NB4 (cell line): ENCODE data around the gene DPYD.

Experiments used
- DNase-seq: peaks from one replicate; pipeline ENCODE4 v3.0.0; 2010; ENCODE audit warnings: low read depth
- H3K4me3 ChIP-seq: one replicate; pipeline ENCODE4 v1.5.1; 2011; ENCODE audit warnings: mild to moderate bottlenecking, low read depth, low read length, moderate library complexity
- MYC ChIP-seq: IDR thresholded peaks from 2 replicates; pipeline ENCODE4 v1.6.1; 2011; ENCODE audit warnings: low read depth, low read length
- POLR2A ChIP-seq: IDR thresholded peaks from 2 replicates; pipeline ENCODE4 v1.6.1; 2011; ENCODE audit warnings: mild to moderate bottlenecking; ENCODE audit not compliant: insufficient read length; ENCODE audit errors: extremely low read depth
- TF ChIP-seq, protein P1 (sequence below): IDR thresholded peaks from 2 replicates; pipeline ENCODE4 v1.6.1; 2011; ENCODE audit warnings: low read depth, low read length
- TF ChIP-seq, protein P2 (sequence below): IDR thresholded peaks from one replicate; pipeline ENCODE4 v1.5.1; 2012; ENCODE audit warnings: low read depth, low read length

The DPYD gene

DNA sequence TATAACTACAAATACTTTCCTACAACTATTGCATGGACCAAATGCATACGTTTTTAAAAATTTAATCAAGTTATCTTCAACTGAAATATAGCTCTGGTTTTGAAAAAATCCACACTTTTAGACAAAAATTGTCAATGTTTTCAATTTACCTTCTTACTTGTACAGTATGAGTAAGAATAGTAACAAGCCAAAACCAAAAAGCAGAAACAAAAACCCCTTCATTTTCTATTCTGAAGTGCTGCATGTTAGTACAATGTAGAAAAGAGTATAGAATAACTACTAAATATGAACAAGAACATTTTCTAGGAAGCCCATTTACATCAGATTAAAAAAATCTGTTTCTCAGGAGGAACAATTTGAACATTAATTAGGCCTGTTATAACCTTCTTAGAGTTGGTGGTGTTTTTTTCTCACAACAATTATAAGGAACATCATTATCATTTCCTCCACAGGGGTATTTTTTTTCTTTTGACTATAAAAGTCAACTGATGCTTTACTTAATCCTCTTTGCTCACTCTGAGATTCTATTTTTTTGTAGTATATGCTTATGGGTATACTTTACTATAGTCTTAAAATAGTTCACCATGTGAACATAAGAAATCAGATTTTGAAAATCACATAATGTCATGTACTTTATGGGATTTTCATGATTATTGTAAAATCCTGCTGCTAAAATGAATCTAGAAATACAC is 723.9 kb downstream of the DPYD start:
- TF ChIP-seq MYC (no peak), POLR2A (no peak)
- no peak for DNase-seq
- H3K4me3 ChIP-seq = no peak overlapping the region

DNA sequence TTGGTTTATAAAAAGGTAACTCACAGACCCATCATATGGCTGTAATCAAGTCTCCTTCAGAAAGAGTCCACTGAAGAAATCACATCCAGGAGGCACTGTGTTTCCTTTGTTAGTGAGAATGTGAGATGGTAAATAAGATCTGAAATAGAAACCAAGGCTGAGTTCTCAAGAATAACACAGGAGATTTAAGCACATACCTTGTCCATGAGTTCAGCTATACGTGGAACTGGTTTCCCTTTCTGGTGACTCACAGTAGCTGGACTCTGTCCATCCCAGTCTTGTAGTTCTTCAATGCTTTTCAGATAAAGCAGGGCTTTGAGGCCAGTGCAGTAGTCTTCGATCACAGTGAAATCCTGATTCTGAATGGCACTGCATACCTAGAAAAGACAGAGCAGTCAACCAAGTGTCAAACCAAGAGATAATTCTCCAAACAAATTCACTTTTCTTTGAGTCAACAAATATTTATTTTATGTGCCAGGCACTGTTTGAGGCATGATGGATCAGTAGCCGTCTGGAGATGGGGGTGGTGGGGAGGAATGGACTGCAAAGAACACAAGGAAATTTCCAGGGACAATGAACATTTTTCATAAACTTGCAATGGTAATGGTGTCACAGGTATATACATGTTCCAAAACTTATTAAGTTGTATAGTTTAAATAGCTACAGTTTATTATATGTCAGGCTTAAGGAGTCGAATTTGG is 727.8 kb downstream of the DPYD start:
- TF ChIP-seq MYC = no peak
- TF ChIP-seq, protein P1, sequence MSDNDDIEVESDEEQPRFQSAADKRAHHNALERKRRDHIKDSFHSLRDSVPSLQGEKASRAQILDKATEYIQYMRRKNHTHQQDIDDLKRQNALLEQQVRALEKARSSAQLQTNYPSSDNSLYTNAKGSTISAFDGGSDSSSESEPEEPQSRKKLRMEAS = no peak
- TF ChIP-seq, protein P2, sequence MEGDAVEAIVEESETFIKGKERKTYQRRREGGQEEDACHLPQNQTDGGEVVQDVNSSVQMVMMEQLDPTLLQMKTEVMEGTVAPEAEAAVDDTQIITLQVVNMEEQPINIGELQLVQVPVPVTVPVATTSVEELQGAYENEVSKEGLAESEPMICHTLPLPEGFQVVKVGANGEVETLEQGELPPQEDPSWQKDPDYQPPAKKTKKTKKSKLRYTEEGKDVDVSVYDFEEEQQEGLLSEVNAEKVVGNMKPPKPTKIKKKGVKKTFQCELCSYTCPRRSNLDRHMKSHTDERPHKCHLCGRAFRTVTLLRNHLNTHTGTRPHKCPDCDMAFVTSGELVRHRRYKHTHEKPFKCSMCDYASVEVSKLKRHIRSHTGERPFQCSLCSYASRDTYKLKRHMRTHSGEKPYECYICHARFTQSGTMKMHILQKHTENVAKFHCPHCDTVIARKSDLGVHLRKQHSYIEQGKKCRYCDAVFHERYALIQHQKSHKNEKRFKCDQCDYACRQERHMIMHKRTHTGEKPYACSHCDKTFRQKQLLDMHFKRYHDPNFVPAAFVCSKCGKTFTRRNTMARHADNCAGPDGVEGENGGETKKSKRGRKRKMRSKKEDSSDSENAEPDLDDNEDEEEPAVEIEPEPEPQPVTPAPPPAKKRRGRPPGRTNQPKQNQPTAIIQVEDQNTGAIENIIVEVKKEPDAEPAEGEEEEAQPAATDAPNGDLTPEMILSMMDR = no peak
- TF ChIP-seq POLR2A = no peak
- H3K4me3 ChIP-seq = no peak overlapping the region
- DNase-seq = no peak

DNA sequence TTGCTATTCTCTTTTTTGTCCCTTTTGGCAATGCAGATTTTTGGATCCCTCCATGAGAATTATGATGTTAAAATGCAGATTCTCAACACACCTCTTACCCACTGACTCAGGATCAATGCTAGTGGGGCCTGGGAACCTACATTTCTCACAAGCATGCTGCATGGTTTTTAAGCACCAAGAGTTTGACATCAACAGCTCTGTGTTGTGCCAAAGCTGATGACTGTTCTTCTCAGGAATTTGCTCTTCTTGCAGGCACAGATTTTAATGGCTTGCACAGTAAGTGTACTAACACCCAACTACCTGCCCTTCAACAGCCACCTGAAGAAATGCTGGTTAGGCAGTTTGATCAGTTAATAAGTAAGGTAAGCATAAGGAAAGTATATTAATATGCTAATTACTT is 730.5 kb downstream of the DPYD start:
- no peak for DNase-seq
- TF ChIP-seq POLR2A = no peak
- TF ChIP-seq, protein P2 = no peak
- no peak for TF ChIP-seq MYC
- TF ChIP-seq, protein P1 = no peak
- no peak overlapping the region for H3K4me3 ChIP-seq

DNA sequence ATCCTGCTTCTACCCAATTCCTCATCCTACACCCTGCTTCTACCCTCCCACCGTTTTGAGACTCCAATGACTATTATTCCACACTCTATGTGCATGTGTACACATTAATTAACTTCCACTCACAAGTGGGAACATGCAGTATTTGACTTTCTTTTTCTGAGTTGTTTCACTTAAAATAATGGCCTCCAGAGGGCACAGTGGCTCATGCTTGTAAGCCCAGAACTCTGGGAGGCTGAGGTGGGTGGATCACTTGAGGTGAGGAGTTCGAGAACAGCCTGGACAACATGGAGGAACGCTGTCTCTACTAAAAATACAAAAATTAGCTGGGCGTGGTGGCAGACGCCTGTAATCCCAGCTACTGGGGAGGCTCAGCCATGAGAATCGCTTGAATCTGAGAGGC is 734.5 kb downstream of the DPYD start:
- TF ChIP-seq MYC = no peak
- TF ChIP-seq, protein P2 = peak; percentile 8
- no peak overlapping the region for H3K4me3 ChIP-seq
- peak; percentile 20 for DNase-seq

DNA sequence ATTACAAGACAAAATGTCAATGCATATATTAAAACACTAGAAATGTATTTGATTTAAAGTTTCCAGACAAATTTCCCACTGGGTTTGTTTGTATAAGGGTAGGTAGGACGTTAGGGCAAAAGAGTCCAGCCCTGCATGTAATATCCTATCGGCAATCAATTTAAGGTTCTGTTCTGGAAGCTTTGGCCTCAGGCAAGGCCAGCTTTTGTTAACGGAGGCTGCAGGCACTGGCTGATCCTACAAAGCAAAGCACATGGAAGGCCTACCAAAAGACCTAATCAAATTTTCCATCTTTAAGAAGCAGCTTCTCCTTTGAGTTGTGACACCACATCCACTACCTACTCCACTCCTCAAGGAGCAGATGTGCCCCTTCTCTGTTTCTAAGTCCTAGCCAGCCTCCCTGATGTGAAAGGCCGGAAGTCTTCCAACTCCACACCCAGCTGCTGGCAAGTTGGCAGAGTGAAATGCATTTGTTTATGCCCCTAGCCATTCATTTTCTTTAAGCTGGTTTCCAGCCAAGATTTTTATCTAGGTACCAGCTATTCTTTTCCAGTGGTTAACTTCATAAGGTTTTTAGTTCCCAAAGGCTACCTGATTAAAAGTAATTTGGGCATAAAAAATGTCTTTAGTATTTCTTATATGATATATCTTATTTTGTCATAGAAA is 746.7 kb downstream of the DPYD start:
- TF ChIP-seq, protein P2 = no peak
- TF ChIP-seq, protein P1 = no peak
- no peak for TF ChIP-seq MYC
- no peak for TF ChIP-seq POLR2A
- H3K4me3 ChIP-seq = no peak overlapping the region
- no peak for DNase-seq

DNA sequence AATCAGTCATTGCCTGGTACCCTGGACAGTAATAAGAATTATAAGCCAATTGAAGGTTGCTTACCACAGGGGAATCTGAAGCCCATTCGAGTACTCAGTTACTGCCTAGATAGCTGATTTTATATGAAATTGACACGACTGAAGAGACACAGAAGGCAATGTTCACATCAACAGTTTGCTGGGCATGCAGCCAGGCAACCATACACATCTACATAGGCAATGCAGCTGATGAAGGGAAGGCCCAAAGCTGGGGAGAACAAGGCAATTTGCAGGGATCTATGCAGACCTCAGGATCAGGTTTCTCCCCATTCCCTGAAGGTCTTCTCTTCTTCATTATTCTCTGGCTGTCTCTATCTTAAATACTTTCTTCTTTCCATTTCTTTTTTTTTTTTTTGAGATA is 750.5 kb downstream of the DPYD start:
- TF ChIP-seq, protein P2 = no peak
- TF ChIP-seq, protein P1 = no peak
- TF ChIP-seq POLR2A (no peak), MYC (no peak)
- no peak overlapping the region for H3K4me3 ChIP-seq
- DNase-seq = no peak
